ENCODE results near the gene MTX2. TPM values are rescaled to one million over a fixed set of nuclear protein-coding genes. Genes with fewer than 3 reads are reported as not detected.
"Not testable (repeated sequence)": the region's sequence is repeated elsewhere in the genome, so short reads cannot be mapped to it uniquely, and the experiment has no call there.

The MTX2 gene
- total RNA-seq, 1 donor from 2014 or later, result 55.4 TPM

DNA sequence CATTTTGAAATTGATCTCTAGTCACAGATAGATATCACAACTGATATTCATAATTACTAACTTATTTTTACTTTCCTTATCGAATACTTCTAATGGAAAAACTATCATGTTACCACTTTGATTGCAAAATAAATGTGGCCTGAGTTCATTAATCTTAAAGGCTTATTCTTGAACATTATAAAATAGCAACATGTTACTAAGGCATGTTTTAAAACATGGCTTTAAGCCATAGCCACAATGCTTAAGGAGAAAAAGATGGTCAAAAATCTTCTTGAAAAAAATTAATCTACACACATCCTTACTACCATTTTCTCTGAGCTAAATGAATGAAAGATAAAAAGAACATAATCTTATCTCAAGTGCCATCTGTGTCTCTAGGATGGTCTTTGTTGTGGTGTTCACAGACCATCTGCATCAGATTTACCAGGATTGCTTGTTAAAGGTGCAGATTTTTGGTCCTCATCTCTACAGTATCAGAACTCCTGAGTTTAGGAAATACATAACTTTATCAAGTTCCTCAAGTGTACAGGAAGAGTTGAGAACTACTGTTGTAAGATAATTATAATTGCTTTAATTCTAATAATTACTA is 15.3 kb downstream of the MTX2 start:
- DNase-seq (ENCODE audit: low spot score in 2 of 2) (no peak), FAIRE-seq (no peak)

- DNase-seq (ENCODE audit: low spot score in 2 of 2), result no peak
- no peak for FAIRE-seq
These were observed 16.1 kb downstream of the MTX2 start for GRCh38 chr2:176285321-176285720.

GRCh38 chr2:176291335-176291734 is 22.1 kb downstream of the MTX2 start:
- DNase-seq (ENCODE audit: low spot score in 2 of 2) (no peak), FAIRE-seq (no peak)

GRCh38 chr2:176291809-176292283 is 22.6 kb downstream of the MTX2 start:
- FAIRE-seq, result no peak

DNA sequence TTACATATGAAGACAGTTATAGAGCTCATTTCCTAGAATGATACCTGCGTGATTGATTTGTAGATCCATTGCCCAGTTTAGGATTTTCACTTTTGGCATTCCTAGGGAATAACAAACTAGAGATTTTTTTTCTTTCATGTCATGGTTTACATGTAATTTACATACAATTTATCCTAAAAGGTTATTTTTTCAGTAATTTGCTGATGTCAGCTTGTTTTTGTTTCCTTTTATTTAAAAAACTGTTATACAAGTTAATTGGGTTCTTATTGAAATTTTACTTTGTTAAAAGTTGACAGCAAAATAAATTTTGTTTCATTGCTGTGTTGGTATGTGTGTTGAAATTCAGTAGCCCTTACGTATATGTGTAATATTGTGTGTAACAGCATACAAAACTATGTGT is 23.4 kb downstream of the MTX2 start:
- FAIRE-seq, result peak; percentile 88
- DNase-seq (ENCODE audit: low spot score in 2 of 2), result no peak

More at GRCh38 chr2:176291809-176292283, 22.6 kb downstream of the MTX2 start:
- no peak for DNase-seq (ENCODE audit: low spot score in 2 of 2)

DNA sequence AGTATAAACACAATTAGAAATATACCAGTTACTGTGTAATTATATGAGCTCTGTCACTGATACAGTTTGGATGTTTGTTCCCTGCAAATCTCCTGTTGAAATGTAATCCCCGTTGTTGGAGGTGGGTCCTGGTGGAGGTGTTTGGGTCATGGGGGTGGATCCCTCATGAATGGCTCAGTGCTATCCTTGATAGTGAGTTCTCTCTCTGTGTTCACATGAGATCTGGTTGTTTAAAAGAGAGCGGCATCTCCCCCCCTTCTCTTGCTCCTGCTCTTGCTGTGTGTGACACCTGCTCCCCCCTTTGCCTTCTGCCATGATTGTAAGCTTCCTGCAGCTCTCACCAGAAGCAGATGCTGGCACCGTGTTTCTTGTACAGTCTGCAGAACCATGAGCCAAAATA is 24.1 kb downstream of the MTX2 start:
- DNase-seq (ENCODE audit: low spot score in 2 of 2), result no peak
- FAIRE-seq, result no peak

- FAIRE-seq (no peak), DNase-seq (ENCODE audit: low spot score in 2 of 2) (no peak)
These were observed 27.8 kb downstream of the MTX2 start for GRCh38 chr2:176297067-176297466.

DNA sequence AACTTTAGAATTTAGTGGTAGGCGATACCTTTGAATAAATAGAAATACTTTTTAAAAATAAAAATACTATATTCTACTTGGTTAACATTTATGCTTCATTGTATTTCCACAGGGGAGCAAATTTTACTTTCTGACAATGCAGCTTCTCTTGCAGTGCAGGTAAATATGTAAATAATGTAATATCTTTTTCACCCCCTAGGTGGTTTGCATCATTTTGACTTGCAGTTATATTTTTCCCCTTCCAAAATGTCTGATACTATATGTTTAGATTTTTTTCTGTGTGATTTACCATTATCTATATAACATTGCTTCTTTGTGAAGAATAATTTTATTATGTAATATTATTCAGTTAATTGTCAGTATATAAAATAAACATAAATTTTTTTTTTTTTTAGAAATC is 28.5 kb downstream of the MTX2 start:
- FAIRE-seq (peak; percentile 80), DNase-seq (ENCODE audit: low spot score in 2 of 2) (no peak)

DNA sequence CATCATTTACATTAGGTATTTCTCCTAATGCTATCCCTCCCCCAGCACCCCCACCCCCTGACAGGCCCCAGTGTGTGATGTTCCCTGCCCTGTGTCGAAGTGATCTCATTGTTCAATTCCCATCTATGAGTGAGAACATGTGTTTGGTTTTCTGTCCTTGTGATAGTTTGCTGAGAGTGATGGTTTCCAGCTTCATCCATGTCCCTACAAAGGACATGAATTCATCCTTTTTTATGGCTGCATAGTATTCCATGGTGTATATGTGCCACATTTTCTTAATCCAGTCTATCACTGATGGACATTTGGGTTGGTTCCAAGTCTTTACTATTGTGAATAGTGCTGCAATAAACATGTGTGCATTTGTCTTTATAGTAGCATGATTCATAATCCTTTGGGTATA is 36.8 kb downstream of the MTX2 start:
- not testable (repeated sequence) for FAIRE-seq

DNA sequence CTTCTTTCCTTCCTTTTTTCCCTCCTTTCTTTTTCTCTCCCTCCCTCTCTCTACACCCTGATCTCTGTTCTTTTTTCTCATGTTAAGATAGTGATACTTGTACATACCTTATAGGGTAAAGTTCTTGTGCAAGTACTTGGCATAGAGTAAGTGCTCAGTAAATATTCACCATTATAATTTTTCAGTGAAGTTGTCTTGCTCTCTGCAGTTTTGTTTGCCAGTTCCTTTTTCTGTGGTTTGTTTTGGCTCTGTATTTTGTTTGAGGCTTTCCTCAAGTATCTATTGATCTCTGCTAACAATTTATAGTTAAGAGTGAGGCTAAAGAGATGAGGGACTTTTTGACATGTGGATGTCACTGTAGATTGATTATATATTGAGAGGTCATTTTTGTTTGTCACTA is 48.0 kb downstream of the MTX2 start:
- no peak for FAIRE-seq
- no peak for DNase-seq (ENCODE audit: low spot score in 2 of 2)

More for the DNA sequence above, 36.8 kb downstream of the MTX2 start:
- not testable (repeated sequence) for DNase-seq (ENCODE audit: low spot score in 2 of 2)

GRCh38 chr2:176317623-176318065 is 48.4 kb downstream of the MTX2 start:
- no peak for DNase-seq (ENCODE audit: low spot score in 2 of 2)
- no peak for FAIRE-seq

- DNase-seq (ENCODE audit: low spot score in 2 of 2) (no peak), FAIRE-seq (no peak)
These were observed 52.7 kb downstream of the MTX2 start for GRCh38 chr2:176321916-176322315.

- DNase-seq (ENCODE audit: low spot score in 2 of 2) (no peak), FAIRE-seq (no peak)
These were observed 55.6 kb downstream of the MTX2 start for GRCh38 chr2:176324862-176325261.

DNA sequence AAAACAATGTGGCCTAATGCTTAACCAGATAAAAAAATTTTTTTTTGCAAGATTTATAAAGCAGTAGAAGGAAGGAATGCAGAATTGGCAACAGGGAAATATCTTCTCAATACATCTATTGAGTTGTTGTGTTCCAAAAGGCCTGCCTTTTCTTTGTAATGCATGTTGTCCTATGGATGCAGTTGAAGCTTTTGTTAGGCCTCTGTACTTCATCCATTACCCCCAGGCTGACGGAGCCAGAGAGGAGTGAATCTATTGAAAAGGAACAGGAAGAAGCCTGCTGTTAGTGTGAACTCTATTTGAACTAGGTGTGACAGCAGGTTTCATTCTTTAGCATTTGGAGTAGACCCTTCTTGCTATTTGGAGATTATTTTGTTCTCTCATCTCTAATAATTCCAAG is 56.5 kb downstream of the MTX2 start:
- no peak for FAIRE-seq
- DNase-seq (ENCODE audit: low spot score in 2 of 2), result no peak

GRCh38 chr2:176328149-176328548 is 58.9 kb downstream of the MTX2 start:
- DNase-seq (ENCODE audit: low spot score in 2 of 2), result no peak
- no peak for FAIRE-seq

GRCh38 chr2:176330612-176331011 is 61.4 kb downstream of the MTX2 start:
- FAIRE-seq (no peak), DNase-seq (ENCODE audit: low spot score in 2 of 2) (no peak)

DNA sequence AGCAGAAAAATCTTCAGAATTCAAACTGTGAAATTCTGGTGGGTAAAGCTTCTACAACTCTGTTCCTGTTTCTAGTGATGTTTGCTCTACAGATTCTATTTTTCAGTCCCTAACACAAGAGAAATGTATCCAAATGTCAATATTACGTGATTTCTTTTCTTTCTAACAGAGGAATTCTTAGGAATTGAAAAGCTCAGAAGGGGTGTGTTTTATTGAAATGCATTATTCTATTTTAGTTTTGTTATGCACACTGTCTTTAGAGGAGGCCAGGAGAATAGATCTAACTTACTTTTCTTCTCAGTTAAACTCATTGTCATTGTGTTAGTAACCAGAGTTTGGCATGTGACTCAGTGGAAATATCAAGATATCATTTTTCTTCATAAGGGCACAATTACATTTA is 62.4 kb downstream of the MTX2 start:
- FAIRE-seq (no peak), DNase-seq (ENCODE audit: low spot score in 2 of 2) (no peak)

GRCh38 chr2:176334729-176335128 is 65.5 kb downstream of the MTX2 start:
- FAIRE-seq, result no peak
- DNase-seq (ENCODE audit: low spot score in 2 of 2), result no peak

DNA sequence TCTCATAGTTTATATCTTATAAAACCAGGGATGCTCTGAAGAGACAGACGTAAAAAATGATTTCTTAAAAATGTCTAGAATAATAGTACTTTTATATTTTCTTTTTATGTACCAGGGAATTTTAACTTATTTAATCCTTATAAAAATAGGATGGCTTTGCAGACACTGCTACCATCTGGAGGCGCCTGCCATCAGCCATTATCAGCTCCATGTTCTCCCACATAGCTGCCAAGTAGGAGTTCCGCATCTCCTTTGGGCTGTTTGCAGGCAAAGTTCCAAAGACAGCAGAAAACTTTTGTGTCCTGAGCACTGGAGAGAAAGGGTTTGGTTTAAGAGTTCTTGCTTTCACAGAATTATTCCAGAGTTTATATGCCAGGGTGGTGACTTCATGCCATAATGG is 69.2 kb downstream of the MTX2 start:
- no peak for DNase-seq (ENCODE audit: low spot score in 2 of 2)
- no peak for FAIRE-seq

GRCh38 chr2:176339208-176339607 is 70.0 kb downstream of the MTX2 start:
- no peak for DNase-seq (ENCODE audit: low spot score in 2 of 2)
- FAIRE-seq, result no peak

- FAIRE-seq (no peak), DNase-seq (ENCODE audit: low spot score in 2 of 2) (no peak)
These were observed 87.0 kb downstream of the MTX2 start for GRCh38 chr2:176356251-176356650.

- DNase-seq (ENCODE audit: low spot score in 2 of 2), result no peak
- no peak for FAIRE-seq
These were observed 95.2 kb downstream of the MTX2 start for GRCh38 chr2:176364273-176364977.
